Measurements from ENCODE around the gene PLA2G3.

DNA sequence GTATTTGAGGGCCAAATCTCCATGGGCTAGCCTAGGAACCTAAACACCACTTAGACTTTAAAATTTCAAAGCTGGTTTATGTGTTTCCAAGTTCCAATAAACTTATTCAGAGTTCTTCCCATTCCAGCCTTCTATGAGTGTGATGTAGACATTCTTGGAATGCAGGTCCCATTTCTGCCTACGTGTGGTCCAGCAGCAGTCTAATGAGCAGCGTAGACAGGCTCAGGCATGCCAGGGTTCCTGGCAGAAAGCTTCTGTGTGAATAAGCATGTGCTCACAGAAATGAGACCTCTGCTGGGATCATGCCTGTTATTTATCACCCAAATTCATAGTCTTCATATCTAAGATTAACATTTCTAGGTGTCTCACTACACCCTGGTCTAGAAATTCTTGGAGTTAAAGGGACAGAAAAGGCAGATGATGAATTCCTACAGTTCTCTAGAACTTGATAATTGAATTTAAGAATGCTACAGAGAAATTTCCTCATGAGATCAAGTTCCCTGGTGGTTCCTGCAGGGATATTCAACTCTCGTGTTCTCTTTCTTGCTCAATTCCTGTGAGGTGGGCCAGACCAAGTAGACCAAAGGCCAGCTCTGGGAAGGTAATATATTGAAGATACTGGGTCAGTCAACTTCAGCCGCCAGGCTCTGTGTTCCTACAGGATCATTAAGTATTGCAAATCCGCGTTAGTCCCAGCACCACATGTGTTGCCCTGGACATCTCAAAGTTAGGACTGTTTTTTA, 37.3 kb upstream of the PLA2G3 start:
- TF ChIP-seq, protein P1, sequence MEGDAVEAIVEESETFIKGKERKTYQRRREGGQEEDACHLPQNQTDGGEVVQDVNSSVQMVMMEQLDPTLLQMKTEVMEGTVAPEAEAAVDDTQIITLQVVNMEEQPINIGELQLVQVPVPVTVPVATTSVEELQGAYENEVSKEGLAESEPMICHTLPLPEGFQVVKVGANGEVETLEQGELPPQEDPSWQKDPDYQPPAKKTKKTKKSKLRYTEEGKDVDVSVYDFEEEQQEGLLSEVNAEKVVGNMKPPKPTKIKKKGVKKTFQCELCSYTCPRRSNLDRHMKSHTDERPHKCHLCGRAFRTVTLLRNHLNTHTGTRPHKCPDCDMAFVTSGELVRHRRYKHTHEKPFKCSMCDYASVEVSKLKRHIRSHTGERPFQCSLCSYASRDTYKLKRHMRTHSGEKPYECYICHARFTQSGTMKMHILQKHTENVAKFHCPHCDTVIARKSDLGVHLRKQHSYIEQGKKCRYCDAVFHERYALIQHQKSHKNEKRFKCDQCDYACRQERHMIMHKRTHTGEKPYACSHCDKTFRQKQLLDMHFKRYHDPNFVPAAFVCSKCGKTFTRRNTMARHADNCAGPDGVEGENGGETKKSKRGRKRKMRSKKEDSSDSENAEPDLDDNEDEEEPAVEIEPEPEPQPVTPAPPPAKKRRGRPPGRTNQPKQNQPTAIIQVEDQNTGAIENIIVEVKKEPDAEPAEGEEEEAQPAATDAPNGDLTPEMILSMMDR (IDR thresholded peaks at IDR 0.05; ENCODE audit: insufficient read depth, low read length, poor library complexity, severe bottlenecking): no peak
- TF ChIP-seq EZH2phosphoT487 (conservative IDR thresholded peaks at IDR 0.05; ENCODE audit: low read length): no peak
